IMR-90 (cell line): Measurements from ENCODE around the gene TPSD1. TPM values are rescaled to one million over a fixed set of nuclear protein-coding genes. Genes with fewer than 3 reads are reported as not detected.

Experiments
- ATAC-seq: fragments of 200-7000 bp; cut with Tn5 transposase; 2 replicates; pipeline ENCODE4 v1.9.1; 2020; ENCODE audit warnings: low read depth, mild to moderate bottlenecking, moderate library complexity
- BruUV-seq: library from RNA; stranded (reverse); fragments of 400-500 nt; replicated peaks from 2 replicates; lab custom pipeline; 2021; lab: Mats Ljungman, UMichigan
- CTCF ChIA-PET: fragments of 300-600 bp; formaldehyde crosslinking; extraction: SDS; loops from one replicate; lab custom pipeline; 2021; ENCODE audit warnings: antibody characterized with exemption; lab: Yijun Ruan, JAX
- POLR2A ChIA-PET: fragments of 300-600 bp; sonication (Branson Sonifier 250); formaldehyde crosslinking; loops from one replicate; lab custom pipeline; 2022; ENCODE audit warnings: antibody characterized with exemption; ENCODE audit not compliant: unreplicated experiment; lab: Charles Lee
- DNase-seq: peaks from one replicate; pipeline ENCODE4 v3.0.0; 2013
- H2AFZ ChIP-seq: replicated peaks from 2 replicates; pipeline ENCODE3; 2013; ENCODE audit warnings: low read length, mild to moderate bottlenecking; ENCODE audit not compliant: poor library complexity
- H2AK5ac ChIP-seq: 2 replicates; pipeline ENCODE4 v1.6.1; 2013; ENCODE audit warnings: low read depth, low read length, inconsistent platforms
- H2AK9ac ChIP-seq: replicated peaks from 2 replicates; pipeline ENCODE3; 2013; ENCODE audit warnings: mild to moderate bottlenecking, low read depth, low read length, moderate library complexity; ENCODE audit not compliant: poor library complexity
- H2BK120ac ChIP-seq: 2 replicates; pipeline ENCODE4 v1.6.1; 2013; ENCODE audit warnings: low read depth, low read length, inconsistent platforms
- H2BK15ac ChIP-seq: 3 replicates; pipeline ENCODE4 v1.6.1; 2013; ENCODE audit warnings: low read depth, low read length, inconsistent platforms
- H2BK20ac ChIP-seq: 2 replicates; pipeline ENCODE4 v1.6.1; 2013; ENCODE audit warnings: low read depth, mild to moderate bottlenecking, inconsistent platforms, low read length, moderate library complexity
- H2BK5ac ChIP-seq: 2 replicates; pipeline ENCODE4 v1.6.1; 2013; ENCODE audit warnings: mild to moderate bottlenecking, low read depth, low read length, inconsistent platforms; ENCODE audit not compliant: poor library complexity, severe bottlenecking
- H3K14ac ChIP-seq: replicated peaks from 2 replicates; pipeline ENCODE4 v1.6.1; 2013; ENCODE audit warnings: low read depth, low read length, inconsistent platforms
- H3K18ac ChIP-seq: 2 replicates; pipeline ENCODE4 v1.6.1; 2013; ENCODE audit warnings: low read depth, low read length, control low read depth
- H3K23ac ChIP-seq: 2 replicates; pipeline ENCODE4 v1.6.1; 2013; ENCODE audit warnings: low read depth, low read length, inconsistent platforms
- H3K27ac ChIP-seq: 2 replicates; pipeline ENCODE4 v1.5.1; 2013; ENCODE audit warnings: mild to moderate bottlenecking, control low read depth, low read length; ENCODE audit not compliant: insufficient read depth
- H3K27me3 ChIP-seq: 2 replicates; pipeline ENCODE4 v1.6.1; 2013; ENCODE audit warnings: low read length; ENCODE audit not compliant: control insufficient read depth, insufficient read depth
- H3K36me3 ChIP-seq: 2 replicates; pipeline ENCODE4 v1.6.1; 2013; ENCODE audit warnings: low read length, mixed read lengths; ENCODE audit not compliant: control insufficient read depth, insufficient read depth
- H3K4ac ChIP-seq: 2 replicates; pipeline ENCODE4 v1.6.1; 2013; ENCODE audit warnings: low read depth, low read length, inconsistent platforms
- H3K4me1 ChIP-seq: 2 replicates; pipeline ENCODE4 v1.6.1; 2013; ENCODE audit warnings: low read length, mixed read lengths; ENCODE audit not compliant: control insufficient read depth, insufficient read depth
- H3K4me2 ChIP-seq: 2 replicates; pipeline ENCODE4 v1.6.1; 2013; ENCODE audit warnings: low read depth, mild to moderate bottlenecking, control low read depth, low read length, moderate library complexity
- H3K4me3 ChIP-seq: 2 replicates; pipeline ENCODE4 v1.5.1; 2013; ENCODE audit warnings: low read depth, mild to moderate bottlenecking, control low read depth, low read length, moderate library complexity; ENCODE audit not compliant: insufficient read depth
- H3K56ac ChIP-seq: 2 replicates; pipeline ENCODE4 v1.6.1; 2013; ENCODE audit warnings: low read length, inconsistent platforms; ENCODE audit not compliant: insufficient read depth; ENCODE audit errors: extremely low read depth
- H3K79me1 ChIP-seq, 2 experiments: 2 replicates each; pipeline ENCODE4 v1.6.1; 2013; ENCODE audit warnings: low read length in 2 of 2, inconsistent platforms in 1 of 2, low read depth in 1 of 2
- H3K9ac ChIP-seq: 2 replicates; pipeline ENCODE4 v1.6.1; 2013; ENCODE audit warnings: low read depth, low read length, control low read depth
- H3K9me1 ChIP-seq: 2 replicates; pipeline ENCODE4 v1.6.1; 2013; ENCODE audit warnings: low read length, inconsistent platforms; ENCODE audit not compliant: insufficient read depth
- H3K9me3 ChIP-seq: 2 replicates; pipeline ENCODE4 v1.6.1; 2013; ENCODE audit warnings: low read length; ENCODE audit not compliant: control insufficient read depth, insufficient read depth
- H4K20me1 ChIP-seq: 2 replicates; pipeline ENCODE4 v1.6.1; 2013; ENCODE audit warnings: low read length, inconsistent platforms; ENCODE audit not compliant: insufficient read depth
- H4K5ac ChIP-seq: 2 replicates; pipeline ENCODE4 v1.6.1; 2013; ENCODE audit warnings: mild to moderate bottlenecking, low read depth, low read length, control low read depth
- H4K8ac ChIP-seq, 2 experiments: 2 replicates each; pipeline ENCODE4 v1.6.1; 2013; ENCODE audit warnings: low read depth in 2 of 2, low read length in 2 of 2, control low read depth in 1 of 2, inconsistent platforms in 1 of 2
- H4K91ac ChIP-seq: 2 replicates; pipeline ENCODE4 v1.6.1; 2013; ENCODE audit warnings: low read depth, low read length, inconsistent platforms; ENCODE audit not compliant: insufficient read depth
- CEBPB ChIP-seq: IDR thresholded peaks from 2 replicates; pipeline ENCODE4 v1.6.1; 2012; ENCODE audit warnings: low read depth, low read length, improper control_type of control experiment
- CHD1 ChIP-seq: IDR thresholded peaks from 2 replicates; pipeline ENCODE4 v1.6.1; 2012; ENCODE audit warnings: low read depth, low read length, improper control_type of control experiment
- FOS ChIP-seq: fragments of 150-350 bp; IDR thresholded peaks from 2 replicates; pipeline ENCODE4 v1.6.1; 2016; ENCODE audit warnings: low read depth, low read length
- MAZ ChIP-seq: IDR thresholded peaks from 2 replicates; pipeline ENCODE4 v1.6.1; 2012; ENCODE audit warnings: low read depth, mild to moderate bottlenecking, low read length, improper control_type of control experiment, moderate library complexity, borderline replicate concordance
- MXI1 ChIP-seq: IDR thresholded peaks from 2 replicates; pipeline ENCODE4 v1.6.1; 2012; ENCODE audit warnings: low read depth, mild to moderate bottlenecking, low read length, moderate library complexity, borderline replicate concordance
- NFE2L2 ChIP-seq: fragments of 150-350 bp; IDR thresholded peaks from 2 replicates; pipeline ENCODE4 v1.6.1; 2016; ENCODE audit warnings: low read depth, mild to moderate bottlenecking, low read length
- RCOR1 ChIP-seq: IDR thresholded peaks from 2 replicates; pipeline ENCODE4 v1.6.1; 2012; ENCODE audit warnings: mild to moderate bottlenecking, low read length, improper control_type of control experiment; ENCODE audit not compliant: insufficient replicate concordance
- RFX5 ChIP-seq: IDR thresholded peaks from 2 replicates; pipeline ENCODE4 v1.8.0; 2012; ENCODE audit warnings: low read depth, mild to moderate bottlenecking, low read length, moderate library complexity
- SMC3 ChIP-seq: fragments of 150-350 bp; IDR thresholded peaks from 2 replicates; pipeline ENCODE4 v1.6.1; 2016; ENCODE audit warnings: low read depth, mild to moderate bottlenecking, antibody characterized with exemption, low read length, moderate library complexity
- WGBS, 2 experiments: methylation state at CpG; one replicate each; pipeline versions ENCODE4 v1.1.5 to v1.1.7; 2013; ENCODE audit warnings: missing lambda C conversion rate in 2 of 2; ENCODE audit not compliant: insufficient read length in 1 of 2; ENCODE audit errors: extremely low coverage in 2 of 2; 5-methylcytosine and 5-hydroxymethylcytosine counted together
- dilution Hi-C: fragments of 300-500 bp; cut with HindIII; formaldehyde crosslinking; loops from one replicate; pipeline ENCODE4 v1.14.3; 2018; ENCODE audit warnings: low sequenced_read_pairs; ENCODE audit not compliant: unreplicated experiment
- in situ Hi-C: fragments of 300-500 bp; cut with MboI; formaldehyde crosslinking; loops from 3 replicates; pipeline ENCODE4 v1.14.3; 2019; ENCODE audit warnings: low sequenced_read_pairs, inconsistent platforms, mixed read lengths
- intact Hi-C: fragments of 100-400 bp; cut with micrococcal nuclease; formaldehyde crosslinking; loops from 2 replicates; pipeline ENCODE4 v1.10.0; 2022
- polyA plus RNA-seq, 3 experiments: library from polyadenylated mRNA; depleted of rRNA; stranded (reverse); fragments of >200 nt; gene quantifications; 2 replicates each; pipeline ENCODE4 v1.2.3, GENCODE V29; 2012; ENCODE audit warnings: low replicate concordance in 1 of 3
- total RNA-seq: library from RNA; depleted of rRNA; stranded (reverse); fragments of >200 nt; gene quantifications from 2 replicates; pipeline ENCODE4 v1.2.3, GENCODE V29; 2012
- TF ChIP-seq, protein P1 (sequence below): fragments of 150-350 bp; IDR thresholded peaks from 2 replicates; pipeline ENCODE4 v1.6.1; 2016; ENCODE audit warnings: low read depth, mild to moderate bottlenecking, low read length, moderate library complexity, borderline replicate concordance

The TPSD1 gene
- total and polyA plus RNA-seq, 2 of the 4 experiments (the other 2 are of a cell fraction): not detected

DNA sequence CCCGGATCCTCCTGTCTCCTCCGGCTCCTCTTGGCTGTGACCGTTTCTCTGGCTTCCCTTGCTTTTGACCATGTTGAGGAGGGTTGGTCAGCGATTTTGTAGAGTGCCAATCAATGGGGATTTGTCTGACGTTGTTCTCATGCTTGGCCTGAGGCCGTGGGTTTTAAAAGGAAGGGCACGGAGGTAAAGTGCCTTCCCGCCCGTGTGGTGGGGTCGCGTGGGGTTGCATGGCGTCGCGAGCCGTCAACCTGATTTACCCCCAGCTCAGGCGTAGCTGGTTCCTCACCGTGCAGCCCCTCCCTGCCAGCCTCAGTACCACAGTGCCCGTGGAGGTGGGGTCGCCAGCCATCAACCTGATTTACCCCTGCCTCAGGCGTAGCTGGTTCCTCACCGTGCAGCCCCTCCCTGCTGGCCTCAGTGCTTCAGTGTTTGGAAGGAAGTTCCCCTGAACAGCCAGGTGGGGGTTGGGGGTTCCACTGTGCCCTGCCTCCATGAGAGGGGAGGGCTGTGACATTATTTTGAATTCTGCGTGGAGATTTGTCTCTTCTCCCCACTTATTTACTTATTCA lies 10.3 kb upstream of the TPSD1 start:
- Histone ChIP-seq H4K8ac (no peak overlapping the region), H2BK120ac (no peak overlapping the region), H4K91ac (no peak overlapping the region), H3K56ac (no peak overlapping the region), H2AK5ac (no peak overlapping the region), H3K79me1 (no peaks in the 10 kb centered on the region), H3K27ac (no peak overlapping the region), H3K36me3 (no peaks in the 10 kb centered on the region), H3K4ac (no peak overlapping the region), H4K5ac (no peak overlapping the region), H3K9me1 (no peaks in the 10 kb centered on the region), H3K4me2 (no peak overlapping the region), H3K9me3 (no peaks in the 10 kb centered on the region), H4K20me1 (no peaks in the 10 kb centered on the region), H3K27me3 (peaks cover 18% of the 10 kb centered on the region), H3K18ac (no peak overlapping the region), H2BK20ac (no peak overlapping the region), H3K9ac (no peak overlapping the region), H2BK5ac (no peak overlapping the region), H2AFZ (no peak overlapping the region), H3K4me1 (no peaks in the 10 kb centered on the region), H3K4me3 (no peak overlapping the region), H3K14ac (no peak overlapping the region), H2AK9ac (no peak overlapping the region), H3K23ac (no peak overlapping the region), H2BK15ac (no peak overlapping the region)
- ChIA-PET POLR2A (no interaction called here), CTCF (no interaction called here)
- 19% methylated on average over 3 of the region's 22 CpGs; no CpG with 5 or more reads in 1 of the 2 experiments for WGBS, 2 experiments
- DNase-seq (no peak), ATAC-seq (no peak)
- intact Hi-C loops: no loop called here
- TF ChIP-seq RFX5: no peak
- TF ChIP-seq, protein P1, sequence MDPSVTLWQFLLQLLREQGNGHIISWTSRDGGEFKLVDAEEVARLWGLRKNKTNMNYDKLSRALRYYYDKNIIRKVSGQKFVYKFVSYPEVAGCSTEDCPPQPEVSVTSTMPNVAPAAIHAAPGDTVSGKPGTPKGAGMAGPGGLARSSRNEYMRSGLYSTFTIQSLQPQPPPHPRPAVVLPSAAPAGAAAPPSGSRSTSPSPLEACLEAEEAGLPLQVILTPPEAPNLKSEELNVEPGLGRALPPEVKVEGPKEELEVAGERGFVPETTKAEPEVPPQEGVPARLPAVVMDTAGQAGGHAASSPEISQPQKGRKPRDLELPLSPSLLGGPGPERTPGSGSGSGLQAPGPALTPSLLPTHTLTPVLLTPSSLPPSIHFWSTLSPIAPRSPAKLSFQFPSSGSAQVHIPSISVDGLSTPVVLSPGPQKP: no peak
- TF ChIP-seq RCOR1: no peak
- TF ChIP-seq SMC3: no peak
- TF ChIP-seq CEBPB: no peak
- no peak for TF ChIP-seq CHD1
- TF ChIP-seq MAZ: no peak
- TF ChIP-seq FOS: no peak
- TF ChIP-seq NFE2L2: no peak
- TF ChIP-seq MXI1: no peak
- in situ Hi-C loops: no loop called here
- dilution Hi-C loops: no loop called here
- no TSS peak for BruUV-seq
